Measurements from ENCODE around the gene MOGAT2.
"Not testable (repeated sequence)": the region's sequence is repeated elsewhere in the genome, so short reads cannot be mapped to it uniquely, and the experiment has no call there.

The MOGAT2 gene

GRCh38 chr11:75717608-75718418, at the start of gene MOGAT2:
Gene MOGAT2, plus strand, starts transcription at chr11:75717838. Its CDS starts 51 bp downstream, at chr11:75717889.
- DNase-seq (ENCODE audit: low read depth): no peak

- DNase-seq (ENCODE audit: low read depth): no peak
Observed at GRCh38 chr11:75668451-75669297, 49.0 kb upstream of the MOGAT2 start, which contains the start of gene MAP6. Gene MAP6, minus strand, starts transcription at chr11:75669038. Its CDS starts 669 bp downstream, at chr11:75668369.

- DNase-seq (ENCODE audit: low read depth): no peak
Observed at GRCh38 chr11:75673977-75674582, 43.6 kb upstream of the MOGAT2 start.

- DNase-seq (ENCODE audit: low read depth): no peak
Observed at GRCh38 chr11:75677275-75677674, 40.4 kb upstream of the MOGAT2 start.

GRCh38 chr11:75677909-75678308, 39.7 kb upstream of the MOGAT2 start:
- DNase-seq (ENCODE audit: low read depth): no peak

GRCh38 chr11:75678620-75679259, 38.9 kb upstream of the MOGAT2 start:
- no peak for DNase-seq (ENCODE audit: low read depth)

GRCh38 chr11:75679566-75679965, 38.1 kb upstream of the MOGAT2 start:
- no peak for DNase-seq (ENCODE audit: low read depth)

- DNase-seq (ENCODE audit: low read depth): not testable (repeated sequence)
Observed at GRCh38 chr11:75683856-75684255, 33.8 kb upstream of the MOGAT2 start.

- no peak for DNase-seq (ENCODE audit: low read depth)
Observed at GRCh38 chr11:75689863-75690609, 27.6 kb upstream of the MOGAT2 start.

- DNase-seq (ENCODE audit: low read depth): no peak
Observed at GRCh38 chr11:75691804-75692203, 25.8 kb upstream of the MOGAT2 start.

- no peak for DNase-seq (ENCODE audit: low read depth)
Observed at GRCh38 chr11:75697906-75698581, 19.6 kb upstream of the MOGAT2 start.

- no peak for DNase-seq (ENCODE audit: low read depth)
Observed at GRCh38 chr11:75700940-75701339, 16.7 kb upstream of the MOGAT2 start.

GRCh38 chr11:75703695-75704237, 13.9 kb upstream of the MOGAT2 start:
- DNase-seq (ENCODE audit: low read depth): no peak

- DNase-seq (ENCODE audit: low read depth): no peak
Observed at GRCh38 chr11:75705541-75705940, 12.1 kb upstream of the MOGAT2 start.

- peak; percentile 30 for DNase-seq (ENCODE audit: low read depth)
Observed at GRCh38 chr11:75706260-75706729, 11.3 kb upstream of the MOGAT2 start.

GRCh38 chr11:75714211-75714610, 3.4 kb upstream of the MOGAT2 start:
- DNase-seq (ENCODE audit: low read depth): no peak

GRCh38 chr11:75715688-75716087, 1.9 kb upstream of the MOGAT2 start:
- no peak for DNase-seq (ENCODE audit: low read depth)

- no peak for DNase-seq (ENCODE audit: low read depth)
Observed at GRCh38 chr11:75716659-75717058, 979 bp upstream of the MOGAT2 start.

GRCh38 chr11:75718419-75719339, 1.0 kb downstream of the MOGAT2 start:
- no peak for DNase-seq (ENCODE audit: low read depth)
